ENCODE results near the gene ALDH1A1. TPM values are rescaled to one million over a fixed set of nuclear protein-coding genes. Genes with fewer than 3 reads are reported as not detected.

The ALDH1A1 gene
- total RNA-seq, 1 donor from 2014 or later = not detected

- H3K4me1 Mint-ChIP-seq = no peaks in the 10 kb centered on the region
- no peak overlapping the region for H3K4me3 Mint-ChIP-seq
- no peaks in the 10 kb centered on the region for H3K36me3 Mint-ChIP-seq
- Histone ChIP-seq H3K36me3 (no peaks in the 10 kb centered on the region), H3K27me3 (no peaks in the 10 kb centered on the region), H2AFZ (replicated peaks) (peak overlapping the region; percentile 62), H3K9me3 (ENCODE audit: low read depth) (no peaks in the 10 kb centered on the region), H3F3A (ENCODE audit: low read depth) (no peaks in the 10 kb centered on the region), H3K9ac (no peak overlapping the region), H3K4me1 (no peaks in the 10 kb centered on the region), H3K4me3 (no peak overlapping the region), H4K20me1 (ENCODE audit: low read depth) (no peaks in the 10 kb centered on the region), H3K4me2 (no peak overlapping the region), H3K79me2 (ENCODE audit: low read depth) (no peaks in the 10 kb centered on the region), H3K27ac (no peak overlapping the region)
- TF ChIP-seq EZH2 (IDR thresholded peaks at IDR 0.05) = no peak
- TF ChIP-seq, protein P1, sequence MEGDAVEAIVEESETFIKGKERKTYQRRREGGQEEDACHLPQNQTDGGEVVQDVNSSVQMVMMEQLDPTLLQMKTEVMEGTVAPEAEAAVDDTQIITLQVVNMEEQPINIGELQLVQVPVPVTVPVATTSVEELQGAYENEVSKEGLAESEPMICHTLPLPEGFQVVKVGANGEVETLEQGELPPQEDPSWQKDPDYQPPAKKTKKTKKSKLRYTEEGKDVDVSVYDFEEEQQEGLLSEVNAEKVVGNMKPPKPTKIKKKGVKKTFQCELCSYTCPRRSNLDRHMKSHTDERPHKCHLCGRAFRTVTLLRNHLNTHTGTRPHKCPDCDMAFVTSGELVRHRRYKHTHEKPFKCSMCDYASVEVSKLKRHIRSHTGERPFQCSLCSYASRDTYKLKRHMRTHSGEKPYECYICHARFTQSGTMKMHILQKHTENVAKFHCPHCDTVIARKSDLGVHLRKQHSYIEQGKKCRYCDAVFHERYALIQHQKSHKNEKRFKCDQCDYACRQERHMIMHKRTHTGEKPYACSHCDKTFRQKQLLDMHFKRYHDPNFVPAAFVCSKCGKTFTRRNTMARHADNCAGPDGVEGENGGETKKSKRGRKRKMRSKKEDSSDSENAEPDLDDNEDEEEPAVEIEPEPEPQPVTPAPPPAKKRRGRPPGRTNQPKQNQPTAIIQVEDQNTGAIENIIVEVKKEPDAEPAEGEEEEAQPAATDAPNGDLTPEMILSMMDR (IDR thresholded peaks at IDR 0.05) = no peak
- no peak for TF ChIP-seq EZH2phosphoT487 (IDR thresholded peaks at IDR 0.05)
- no peaks in the 10 kb centered on the region for H3K9me3 Mint-ChIP-seq
- peaks cover 4% of the 10 kb centered on the region for H3K27me3 Mint-ChIP-seq (ENCODE audit: insufficient read depth, low read depth)
- H3K27ac Mint-ChIP-seq = no peak overlapping the region
- no peak for DNase-seq (ENCODE audit: low spot score)
These were observed 44.6 kb upstream of the ALDH1A1 start for GRCh38 chr9:72997387-72997995.

- H3K27me3 Mint-ChIP-seq (ENCODE audit: insufficient read depth, low read depth) = peaks cover 4% of the 10 kb centered on the region
- H3K4me2 ChIP-seq = no peak overlapping the region
- no peak overlapping the region for H3K4me3 Mint-ChIP-seq
- H3K9me3 ChIP-seq (ENCODE audit: low read depth) = no peaks in the 10 kb centered on the region
- H3K36me3 Mint-ChIP-seq = no peaks in the 10 kb centered on the region
- no peaks in the 10 kb centered on the region for H3K9me3 Mint-ChIP-seq
- peak overlapping the region; percentile 62 for H2AFZ ChIP-seq (replicated peaks)
- H3K4me3 ChIP-seq = no peak overlapping the region
- H4K20me1 ChIP-seq (ENCODE audit: low read depth) = no peaks in the 10 kb centered on the region
- no peak overlapping the region for H3K27ac Mint-ChIP-seq
- H3F3A ChIP-seq (ENCODE audit: low read depth) = no peaks in the 10 kb centered on the region
- no peaks in the 10 kb centered on the region for H3K4me1 ChIP-seq
- DNase-seq (ENCODE audit: low spot score) = no peak
- no peak overlapping the region for H3K9ac ChIP-seq
- H3K27ac ChIP-seq = no peak overlapping the region
- TF ChIP-seq EZH2phosphoT487 (IDR thresholded peaks at IDR 0.05) = no peak
- TF ChIP-seq, protein P1 (IDR thresholded peaks at IDR 0.05) = no peak
- TF ChIP-seq EZH2 (IDR thresholded peaks at IDR 0.05) = no peak
- no peaks in the 10 kb centered on the region for H3K27me3 ChIP-seq
- no peaks in the 10 kb centered on the region for H3K4me1 Mint-ChIP-seq
- H3K79me2 ChIP-seq (ENCODE audit: low read depth) = no peaks in the 10 kb centered on the region
- no peaks in the 10 kb centered on the region for H3K36me3 ChIP-seq
These were observed 43.9 kb upstream of the ALDH1A1 start for GRCh38 chr9:72996684-72997314.

DNA sequence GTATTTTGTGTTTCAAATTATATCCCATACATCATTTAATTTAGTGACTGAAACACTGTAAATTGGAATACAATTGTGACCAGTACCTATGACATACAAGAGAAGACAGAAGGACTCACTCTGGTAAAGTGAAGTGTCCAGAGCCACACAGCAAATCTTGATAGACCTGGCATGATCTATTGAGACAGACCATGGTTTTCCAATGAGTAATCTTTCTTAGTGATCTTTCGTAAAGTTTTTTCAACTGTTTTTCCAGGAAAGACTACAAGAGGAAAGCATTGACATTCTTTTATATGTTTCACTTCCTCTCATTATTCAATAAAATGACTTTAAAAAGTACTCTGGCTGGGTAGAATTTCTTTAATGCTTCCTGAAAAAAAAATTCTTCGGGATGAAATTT, 43.3 kb upstream of the ALDH1A1 start:
- H2AFZ ChIP-seq (replicated peaks) = no peak overlapping the region
- no peak overlapping the region for H3K9ac ChIP-seq
- H3K4me3 Mint-ChIP-seq = no peak overlapping the region
- H3K27me3 ChIP-seq = no peaks in the 10 kb centered on the region
- no peaks in the 10 kb centered on the region for H3K9me3 Mint-ChIP-seq
- no peaks in the 10 kb centered on the region for H3K36me3 ChIP-seq
- no peak overlapping the region for H3K27ac ChIP-seq
- H3K9me3 ChIP-seq (ENCODE audit: low read depth) = no peaks in the 10 kb centered on the region
- H3K36me3 Mint-ChIP-seq = no peaks in the 10 kb centered on the region
- H3K27ac Mint-ChIP-seq = no peak overlapping the region
- no peaks in the 10 kb centered on the region for H3K4me1 Mint-ChIP-seq
- H3K79me2 ChIP-seq (ENCODE audit: low read depth) = no peaks in the 10 kb centered on the region
- no peak overlapping the region for H3K4me3 ChIP-seq
- H4K20me1 ChIP-seq (ENCODE audit: low read depth) = no peaks in the 10 kb centered on the region
- DNase-seq (ENCODE audit: low spot score) = no peak
- no peaks in the 10 kb centered on the region for H3K4me1 ChIP-seq
- no peak overlapping the region for H3K4me2 ChIP-seq
- peaks cover 4% of the 10 kb centered on the region for H3K27me3 Mint-ChIP-seq (ENCODE audit: insufficient read depth, low read depth)
- H3F3A ChIP-seq (ENCODE audit: low read depth) = no peaks in the 10 kb centered on the region
- TF ChIP-seq, protein P1 (IDR thresholded peaks at IDR 0.05) = no peak
- TF ChIP-seq EZH2phosphoT487 (IDR thresholded peaks at IDR 0.05) (no peak), EZH2 (IDR thresholded peaks at IDR 0.05) (no peak)

Data from neural progenitor cell (in vitro differentiated cells).